B cell (primary cell): Measurements from ENCODE around the gene ETS1.

Experiments used
- CTCF ChIP-seq: fragments of 200-600 bp; IDR thresholded peaks from one replicate; pipeline ENCODE4 v1.8.0; 2022; ENCODE audit warnings: antibody characterized with exemption, mild to moderate bottlenecking
- EZH2 ChIP-seq: IDR thresholded peaks from 2 replicates; pipeline ENCODE4 v1.6.1; 2012; ENCODE audit warnings: borderline replicate concordance, low read depth, mild to moderate bottlenecking, moderate library complexity, low read length; ENCODE audit not compliant: insufficient read depth, poor library complexity, severe bottlenecking

- TF ChIP-seq CTCF (no peak), EZH2 (no peak)
Observed at GRCh38 chr11:128474036-128474874, 113.1 kb downstream of the ETS1 start.
